ENCODE measurements around the gene SETDB2. TPM values are rescaled to one million over a fixed set of nuclear protein-coding genes. Genes with fewer than 3 reads are reported as not detected.

The SETDB2 gene
- total RNA-seq, 1 donor from 2014 or later, result 16.6 TPM

- DNase-seq (ENCODE audit: low spot score), result no peak
These were observed 88.9 kb downstream of the SETDB2 start for GRCh38 chr13:49533011-49533410.

GRCh38 chr13:49533591-49534269 is 89.7 kb downstream of the SETDB2 start:
- DNase-seq (ENCODE audit: low spot score), result no peak

- no peak for DNase-seq (ENCODE audit: low spot score)
These were observed 92.2 kb downstream of the SETDB2 start for GRCh38 chr13:49536144-49536873.

- DNase-seq (ENCODE audit: low spot score), result no peak
These were observed 94.3 kb downstream of the SETDB2 start for GRCh38 chr13:49538404-49538803.

GRCh38 chr13:49539313-49539712 is 95.2 kb downstream of the SETDB2 start:
- no peak for DNase-seq (ENCODE audit: low spot score)

GRCh38 chr13:49539746-49540145 is 95.7 kb downstream of the SETDB2 start:
- DNase-seq (ENCODE audit: low spot score), result no peak

GRCh38 chr13:49540552-49540951 is 96.5 kb downstream of the SETDB2 start:
- DNase-seq (ENCODE audit: low spot score), result no peak

- DNase-seq (ENCODE audit: low spot score), result no peak
These were observed 99.6 kb downstream of the SETDB2 start for GRCh38 chr13:49543656-49544055.

Other genes with a start within 250 kb of the SETDB2 start
- gene MLNR, start 223.9 kb upstream of the SETDB2 start, total RNA-seq, result not detected
- gene CDADC1, start 196.3 kb upstream of the SETDB2 start, total RNA-seq, result 9.4 TPM
- gene CAB39L, start 210 bp upstream of the SETDB2 start, total RNA-seq, result 73.9 TPM
- 67.8 TPM for gene PHF11, start 51.7 kb downstream of the SETDB2 start, total RNA-seq
- gene RCBTB1, start 141.3 kb downstream of the SETDB2 start, total RNA-seq, result 12.2 TPM
- 1.7 TPM for gene ARL11, start 184.2 kb downstream of the SETDB2 start, total RNA-seq
- 51.5 TPM for gene EBPL, start 247.2 kb downstream of the SETDB2 start, total RNA-seq

Measured in ureter (tissue), 1 donor.